ENCODE results near the gene CIPC. TPM values are rescaled to one million over a fixed set of nuclear protein-coding genes. Genes with fewer than 3 reads are reported as not detected.

The CIPC gene
- total and polyA plus RNA-seq, 9 of the 15 experiments (the other 6 are each of a cell fraction or from before 2014, with no cell fraction given): 5.0 to 16.9 (median 10.7) TPM

GRCh38 chr14:77071938-77072388, 26.1 kb upstream of the CIPC start:
- no peaks in the 10 kb centered on the region; the same call in 1 of the 2 replicates for H4K20me1 ChIP-seq (replicated peaks; ENCODE audit: control insufficient read depth, insufficient read depth, low read length)
- no peak for DNase-seq (ENCODE audit: extremely low read depth in 1 of 4, low spot score in 3 of 4)
- no peaks in the 10 kb centered on the region for H3K79me2 ChIP-seq (ENCODE audit: control insufficient read depth, insufficient read depth, low read length)
- in situ Hi-C loops (cut with MboI) (loop anchor here (25.0 kb wide), 1 partner anchor 360 kb away; no protein-coding TSS in a partner anchor), intact Hi-C loops (cut with micrococcal nuclease) (loop anchor here (2.0 kb wide), 1 partner anchor 23 kb away; no protein-coding TSS in a partner anchor)
- WGBS (ENCODE audit: insufficient coverage, low coverage, missing lambda C conversion rate): 0% methylated on average over 3 of the region's 3 CpGs
- TF ChIP-seq FOSL1 (tag; conservative IDR thresholded peaks at IDR 0.05) (peak; percentile 24; the same call in 1 of the 2 replicates), ATF3 (IDR thresholded peaks at IDR 0.05) (peak; percentile 22; the same call in 1 of the 2 replicates), ATF3 (CRISPR knock-in tag; conservative IDR thresholded peaks at IDR 0.05) (no peak), CEBPG (CRISPR knock-in tag; IDR thresholded peaks at IDR 0.05) (0 out of 2 replicates have a peak, but pooled peaks have one; percentile 28), CEBPG (tag; conservative IDR thresholded peaks at IDR 0.05 in 1 of 2, IDR thresholded peaks at IDR 0.05 in 1 of 2) (no peak), CAMTA2 (CRISPR knock-in tag; conservative IDR thresholded peaks at IDR 0.05) (no peak)
- POLR2A ChIA-PET: no interaction called here
- H3K4me2 ChIP-seq (ENCODE audit: insufficient read depth, low read length): no peak overlapping the region
- peaks cover 0 to 6% of the 10 kb centered on the region in 2 experiments; a peak in 2 of 5 replicates for H3K27me3 ChIP-seq (ENCODE audit: control insufficient read depth in 2 of 2, insufficient read depth in 2 of 2, low read length in 2 of 2)
- no peaks in the 10 kb centered on the region for H3K36me3 ChIP-seq (ENCODE audit: control insufficient read depth, insufficient read depth, low read length)
- H2AFZ ChIP-seq (ENCODE audit: low read depth, low read length): no peak overlapping the region
- BruUV-seq (replicated peaks): no TSS peak
- CTCF ChIA-PET (ENCODE audit: low intra/inter-chr PET ratio): interaction anchor here (1.3 kb wide), 1 partner anchor 199 kb away, joined by 6 read pairs; no protein-coding TSS in a partner anchor
- H3K9me3 ChIP-seq (replicated peaks; ENCODE audit: control insufficient read depth, insufficient read depth, low read depth, low read length): no peaks in the 10 kb centered on the region
- H3K4me1 ChIP-seq (replicated peaks in 1 of 2; ENCODE audit: control insufficient read depth in 2 of 2, insufficient read depth in 2 of 2, low read length in 2 of 2): peaks cover 0 to 4% of the 10 kb centered on the region in 2 experiments; a peak in 3 of 5 replicates
- H3K4me3 ChIP-seq: no peak overlapping the region
- FAIRE-seq: no peak
- no peak overlapping the region for H3K9ac ChIP-seq (ENCODE audit: insufficient read depth in 1 of 2, low read depth in 2 of 2, low read length in 2 of 2)
- no peaks in the 10 kb centered on the region for H3K9me1 ChIP-seq (ENCODE audit: control insufficient read depth, insufficient read depth, low read length)
- peak; percentile 50; the same call in 2 of the 3 replicates for ATAC-seq
- H3K27ac ChIP-seq (ENCODE audit: extremely low read depth, low read depth, low read length): no peak overlapping the region
